Panc1 (cell line): ENCODE results near the gene TUBE1. TPM values are rescaled to one million over a fixed set of nuclear protein-coding genes. Genes with fewer than 3 reads are reported as not detected.
"Not testable (repeated sequence)": the region's sequence is repeated elsewhere in the genome, so short reads cannot be mapped to it uniquely, and the experiment has no call there.

Source experiments
- ATAC-seq: fragments of 200-7000 bp; cut with Tn5 transposase; 2 replicates; pipeline ENCODE4 v1.9.1; 2020; ENCODE audit warnings: mild to moderate bottlenecking, moderate library complexity
- BruUV-seq: library from RNA; stranded (reverse); fragments of 400-500 nt; replicated peaks from 2 replicates; lab custom pipeline; 2021; lab: Mats Ljungman, UMichigan
- CTCF ChIA-PET: fragments of 300-600 bp; sonication (Branson Sonifier 250); formaldehyde crosslinking; loops from one replicate; lab custom pipeline; 2022; ENCODE audit warnings: antibody characterized with exemption; lab: Charles Lee
- POLR2A ChIA-PET: fragments of 300-600 bp; sonication (Branson Sonifier 250); formaldehyde crosslinking; loops from one replicate; lab custom pipeline; 2022; ENCODE audit warnings: antibody characterized with exemption; lab: Charles Lee
- DNase-seq: peaks from one replicate; pipeline ENCODE4 v3.0.0-alpha.2; 2010; ENCODE audit warnings: low read depth, low spot score
- H3K27ac ChIP-seq: 2 replicates; pipeline ENCODE4 v1.5.1; 2011; ENCODE audit warnings: mild to moderate bottlenecking, low read length, inconsistent platforms
- H3K27me3 ChIP-seq: fragments of 200-500 bp; sonication (Bioruptor generic); 2 replicates; pipeline ENCODE4 v1.6.0; 2014; ENCODE audit warnings: low read length, inconsistent platforms; ENCODE audit not compliant: control insufficient read depth, insufficient read depth
- H3K36me3 ChIP-seq: fragments of 200-500 bp; sonication (Bioruptor generic); 2 replicates; pipeline ENCODE4 v1.5.1; 2014; ENCODE audit warnings: inconsistent platforms, mild to moderate bottlenecking, low read length, moderate library complexity; ENCODE audit not compliant: control insufficient read depth, insufficient read depth
- H3K4me1 ChIP-seq: 2 replicates; pipeline ENCODE4 v1.5.1; 2011; ENCODE audit warnings: inconsistent platforms, mild to moderate bottlenecking, low read length, moderate library complexity; ENCODE audit not compliant: control insufficient read depth, insufficient read depth
- H3K4me3 ChIP-seq, 2 experiments: 2 replicates each; pipeline ENCODE4 v1.5.1; 2011 to 2012; ENCODE audit warnings: low read depth in 2 of 2, low read length in 2 of 2, mild to moderate bottlenecking in 2 of 2, inconsistent platforms in 1 of 2, moderate library complexity in 1 of 2
- H3K9me3 ChIP-seq: fragments of 200-500 bp; sonication (Bioruptor generic); 2 replicates; pipeline ENCODE4 v1.5.1; 2014; ENCODE audit warnings: low read depth, mild to moderate bottlenecking, inconsistent platforms, low read length, moderate library complexity; ENCODE audit not compliant: control insufficient read depth, insufficient read depth
- CTCF ChIP-seq: fragments of 450-650 bp; IDR thresholded peaks from 2 replicates; pipeline ENCODE4 v1.5.1; 2017; ENCODE audit warnings: mild to moderate bottlenecking
- POLR2AphosphoS5 ChIP-seq: IDR thresholded peaks from 2 replicates; pipeline ENCODE4 v1.6.1; 2012; ENCODE audit warnings: mild to moderate bottlenecking, low read depth, low read length, moderate library complexity
- REST ChIP-seq, 2 experiments: IDR thresholded peaks; 2 replicates each; pipeline ENCODE4 v1.6.1; 2011 to 2012; ENCODE audit warnings: low read depth in 2 of 2, control low read depth in 1 of 2, low read length in 1 of 2, mild to moderate bottlenecking in 1 of 2, moderate library complexity in 1 of 2; ENCODE audit not compliant: insufficient read depth in 1 of 2
- SIN3A ChIP-seq: IDR thresholded peaks from 2 replicates; pipeline ENCODE4 v1.6.1; 2012; ENCODE audit warnings: low read depth, mild to moderate bottlenecking, low read length, moderate library complexity, borderline replicate concordance; ENCODE audit not compliant: insufficient read depth
- TCF7L2 ChIP-seq: IDR thresholded peaks from 2 replicates; pipeline ENCODE4 v1.6.1; 2011; ENCODE audit warnings: mild to moderate bottlenecking, low read depth, low read length, inconsistent platforms
- in situ Hi-C: cut with HindIII; loops from 2 replicates; pipeline ENCODE4 v1.10.0; 2016; ENCODE audit warnings: low sequenced_read_pairs, low pct_unique_long_range_greater_than_20kb
- intact Hi-C: fragments of 100-400 bp; cut with micrococcal nuclease; formaldehyde crosslinking; loops from one replicate; pipeline ENCODE4 v1.10.0; 2022; ENCODE audit not compliant: unreplicated experiment
- total RNA-seq: library from RNA; stranded (reverse); gene quantifications from one replicate; pipeline ENCODE4 v1.2.1, GENCODE V29; 2021; ENCODE audit not compliant: unreplicated experiment

The TUBE1 gene
- total RNA-seq, 1 experiment from 2014 or later, result 22.3 TPM

GRCh38 chr6:112049026-112049799 is 38.1 kb downstream of the TUBE1 start:
- BruUV-seq, result no TSS peak
- TF ChIP-seq TCF7L2, result no peak
- no peak for TF ChIP-seq REST (IDR thresholded peaks at IDR 0.05; ENCODE audit: insufficient read depth in 1 of 2, low read depth in 2 of 2, low read length in 1 of 2)
- TF ChIP-seq CTCF, result no peak
- no peak for TF ChIP-seq POLR2AphosphoS5
- no peak for TF ChIP-seq SIN3A
- CTCF ChIA-PET, result no interaction called here
- ATAC-seq, result no peak
- intact Hi-C loops, result loop anchor here (10.0 kb wide), 1 partner anchor 794 kb away; a partner anchor contains a TSS
- Histone ChIP-seq H3K27ac (no peak overlapping the region), H3K4me1 (no peaks in the 10 kb centered on the region), H3K27me3 (no peaks in the 10 kb centered on the region), H3K36me3 (no peaks in the 10 kb centered on the region), H3K4me3 (no peak overlapping the region), H3K9me3 (no peaks in the 10 kb centered on the region)
- DNase-seq, result no peak
- in situ Hi-C loops, result no loop called here
- POLR2A ChIA-PET, result no interaction called here

GRCh38 chr6:112047523-112047922 is 39.8 kb downstream of the TUBE1 start:
- in situ Hi-C loops, CTCF ChIA-PET, POLR2A ChIA-PET, DNase-seq, H3K4me1 ChIP-seq, H3K27ac ChIP-seq, H3K27me3 ChIP-seq, H3K4me3 ChIP-seq, ATAC-seq, H3K36me3 ChIP-seq, H3K9me3 ChIP-seq, BruUV-seq: not testable (repeated sequence)
- intact Hi-C loops, result loop anchor here (10.0 kb wide), 1 partner anchor 793 kb away; a partner anchor contains a TSS

DNA sequence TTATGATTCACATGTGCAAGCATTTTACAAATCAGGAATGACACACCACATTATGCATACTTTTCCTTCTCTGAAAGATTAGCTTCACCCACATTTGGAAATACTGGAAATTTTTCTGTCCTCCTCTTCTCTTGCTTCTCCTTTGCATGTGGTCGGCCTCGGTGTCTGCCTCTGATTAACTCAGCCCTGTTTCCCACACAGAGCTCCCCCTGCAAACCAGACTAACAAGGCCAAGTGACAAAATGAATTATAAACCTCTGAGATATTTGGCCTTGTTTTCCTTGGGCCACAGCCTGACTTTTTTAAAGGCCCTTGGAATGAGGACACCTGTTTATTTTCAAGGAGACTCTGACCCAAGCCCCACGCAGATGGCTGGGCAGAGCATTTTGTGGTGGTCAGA is 42.4 kb downstream of the TUBE1 start:
- ATAC-seq, result no peak
- no peaks in the 10 kb centered on the region for H3K27me3 ChIP-seq
- no peaks in the 10 kb centered on the region for H3K9me3 ChIP-seq
- no peaks in the 10 kb centered on the region for H3K36me3 ChIP-seq
- no peak for TF ChIP-seq TCF7L2
- TF ChIP-seq POLR2AphosphoS5, result no peak
- TF ChIP-seq SIN3A, result no peak
- TF ChIP-seq REST (IDR thresholded peaks at IDR 0.05; ENCODE audit: insufficient read depth in 1 of 2, low read depth in 2 of 2, low read length in 1 of 2), result no peak
- no peak for TF ChIP-seq CTCF
- no peaks in the 10 kb centered on the region for H3K4me1 ChIP-seq
- ChIA-PET POLR2A (no interaction called here), CTCF (interaction anchor here (0.5 to 0.7 kb wide), 3 partner anchors 87 to 335 kb away, joined by 3 read pairs; no protein-coding TSS in a partner anchor)
- H3K4me3 ChIP-seq, result no peak overlapping the region
- intact Hi-C loops, result loop anchor here (10.0 kb wide), 1 partner anchor 790 kb away; a partner anchor contains a TSS
- no TSS peak for BruUV-seq
- in situ Hi-C loops, result no loop called here
- no peak for DNase-seq
- no peak overlapping the region for H3K27ac ChIP-seq
